EH (cell line): ENCODE data around the gene GPC6.

ENCODE experiments used
- DNase-seq: peaks from one replicate; pipeline ENCODE4 v3.0.0-alpha.2; 2015; ENCODE audit warnings: low read depth

GPC6 gene

DNA sequence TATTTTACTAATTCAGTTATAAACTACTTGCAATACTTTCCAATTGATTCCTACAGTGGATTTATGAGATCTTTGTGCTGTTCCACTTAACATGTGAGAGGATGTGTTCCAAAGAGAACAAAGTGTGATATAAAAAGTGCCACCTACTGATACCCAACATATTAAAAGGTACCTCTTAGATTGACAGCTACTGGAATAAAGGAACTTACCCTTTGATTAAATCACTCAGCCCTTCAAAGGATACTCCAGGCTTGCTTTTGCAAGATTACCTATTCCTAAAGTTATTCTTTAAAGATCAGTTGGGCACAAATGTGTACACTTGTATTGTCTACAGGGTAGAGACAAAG is 1187.0 kb downstream of the GPC6 start:
- DNase-seq, result no peak

DNA sequence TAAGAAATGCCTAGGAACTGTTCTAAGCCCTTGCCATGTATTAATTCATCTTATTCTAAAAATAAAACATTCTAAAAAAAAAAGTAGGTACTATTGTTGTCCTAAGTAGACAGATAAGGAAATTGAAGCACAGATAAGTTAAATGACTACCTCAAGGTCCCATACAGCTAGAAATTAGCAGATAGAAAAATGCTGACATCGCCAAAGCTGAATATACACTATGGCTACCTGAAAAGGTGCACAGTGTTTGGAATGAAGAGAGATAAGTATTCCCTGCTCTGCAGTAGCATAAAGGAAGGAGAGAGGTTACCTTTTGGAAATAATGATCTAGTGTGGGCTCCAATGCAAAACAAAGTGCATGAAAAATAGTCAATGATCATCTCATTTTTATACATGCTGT is 1187.5 kb downstream of the GPC6 start:
- no peak for DNase-seq

DNA sequence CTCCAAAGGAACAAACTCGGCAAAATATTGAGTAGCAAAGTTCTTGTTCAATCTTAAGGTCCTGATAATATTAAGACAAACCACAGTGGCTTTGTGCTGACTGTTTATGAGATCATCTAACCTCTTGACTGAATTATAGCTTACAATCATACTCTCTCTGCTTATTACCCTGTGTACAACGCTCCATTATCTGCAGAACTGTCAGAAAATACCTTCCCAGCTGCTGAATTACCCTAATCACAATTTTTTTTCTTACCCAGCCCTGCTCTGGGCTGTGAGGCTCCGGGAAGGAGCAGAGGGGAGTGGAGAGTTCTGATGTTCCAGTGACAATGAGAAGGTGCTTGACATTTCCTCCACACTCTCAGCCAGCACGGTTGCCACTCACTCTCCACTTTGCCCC is 1188.1 kb downstream of the GPC6 start:
- no peak for DNase-seq

DNA sequence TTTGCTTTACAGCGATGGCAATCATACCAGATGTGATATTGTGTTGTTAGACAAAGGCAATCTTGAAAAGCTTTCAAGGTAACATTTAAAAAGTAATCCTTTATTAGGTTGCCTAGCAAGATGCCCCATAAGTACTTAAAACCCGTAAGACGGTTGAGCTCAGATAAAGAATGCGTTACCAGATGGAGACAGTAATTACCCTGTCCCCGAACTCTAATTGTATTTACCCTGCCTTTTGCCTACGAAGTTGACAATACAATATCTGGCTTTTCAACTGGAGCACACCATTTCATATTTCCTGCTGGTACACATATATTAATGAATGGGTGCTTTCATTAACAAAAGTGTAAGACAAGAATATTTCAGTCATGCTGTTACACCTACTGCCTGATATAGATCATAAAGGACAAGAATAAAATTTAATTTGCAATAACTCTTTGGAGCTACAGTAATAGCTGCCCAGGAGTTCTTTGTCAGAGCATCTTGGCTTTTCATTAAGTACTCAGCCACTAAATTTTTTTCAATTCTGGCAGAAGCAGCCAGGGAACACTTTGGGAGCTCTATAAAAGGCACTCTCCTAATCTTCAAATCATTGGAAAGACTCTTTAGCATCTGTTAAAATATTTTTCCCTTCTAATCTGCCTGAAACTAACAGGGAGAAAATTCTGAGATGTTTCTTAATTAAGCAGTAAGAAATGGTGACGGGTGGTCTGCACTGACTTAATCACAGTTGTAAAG is 1189.1 kb downstream of the GPC6 start:
- DNase-seq, result no peak

DNA sequence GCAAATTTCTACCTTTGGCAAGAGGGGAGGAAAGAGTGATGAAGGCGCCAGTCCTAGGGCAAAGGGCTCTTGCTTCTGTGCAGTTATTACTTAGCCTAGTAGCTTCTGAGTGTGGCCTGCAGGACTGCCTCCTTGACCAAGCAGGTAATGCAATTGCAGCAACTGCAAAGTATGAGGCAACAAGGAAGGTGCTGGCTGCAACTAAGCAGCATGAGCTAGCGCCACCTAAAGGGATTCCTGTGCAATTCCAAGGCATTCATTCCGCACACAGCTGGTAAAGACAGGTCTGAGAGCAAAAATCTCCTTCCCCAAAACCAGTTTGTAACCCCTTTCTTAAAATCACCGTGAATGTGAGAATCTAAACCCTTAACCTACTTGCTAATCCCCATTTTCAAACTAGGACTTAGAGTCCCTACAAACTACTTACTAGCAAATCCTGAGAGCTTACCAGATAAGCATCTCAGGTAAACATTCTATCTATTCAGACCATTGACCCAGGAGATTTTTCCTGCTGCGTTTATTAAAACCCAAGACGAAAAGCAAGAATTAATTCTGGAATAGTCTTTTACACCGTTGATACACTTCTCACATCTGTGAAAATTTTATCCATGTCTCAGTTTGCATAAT is 1190.0 kb downstream of the GPC6 start:
- DNase-seq, result peak; percentile 14

DNA sequence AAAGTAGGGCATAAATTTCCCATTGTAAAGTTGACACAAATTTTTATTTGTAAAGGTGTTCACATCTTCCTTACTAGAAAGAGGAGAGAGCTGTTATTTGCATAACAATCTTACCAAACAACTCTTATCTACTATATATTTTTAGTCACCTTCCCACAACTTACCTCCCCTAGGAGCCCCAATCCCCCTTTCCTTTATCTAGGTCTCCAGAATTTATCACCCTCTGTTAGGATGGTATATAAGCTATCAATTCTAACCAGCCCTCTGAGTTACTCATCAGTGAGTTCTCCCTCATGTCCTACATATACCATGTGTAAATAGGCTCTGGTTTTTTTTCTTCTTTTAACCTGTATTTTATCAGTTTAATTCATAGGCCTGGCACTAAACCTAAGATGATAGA is 1190.7 kb downstream of the GPC6 start:
- DNase-seq, result no peak

DNA sequence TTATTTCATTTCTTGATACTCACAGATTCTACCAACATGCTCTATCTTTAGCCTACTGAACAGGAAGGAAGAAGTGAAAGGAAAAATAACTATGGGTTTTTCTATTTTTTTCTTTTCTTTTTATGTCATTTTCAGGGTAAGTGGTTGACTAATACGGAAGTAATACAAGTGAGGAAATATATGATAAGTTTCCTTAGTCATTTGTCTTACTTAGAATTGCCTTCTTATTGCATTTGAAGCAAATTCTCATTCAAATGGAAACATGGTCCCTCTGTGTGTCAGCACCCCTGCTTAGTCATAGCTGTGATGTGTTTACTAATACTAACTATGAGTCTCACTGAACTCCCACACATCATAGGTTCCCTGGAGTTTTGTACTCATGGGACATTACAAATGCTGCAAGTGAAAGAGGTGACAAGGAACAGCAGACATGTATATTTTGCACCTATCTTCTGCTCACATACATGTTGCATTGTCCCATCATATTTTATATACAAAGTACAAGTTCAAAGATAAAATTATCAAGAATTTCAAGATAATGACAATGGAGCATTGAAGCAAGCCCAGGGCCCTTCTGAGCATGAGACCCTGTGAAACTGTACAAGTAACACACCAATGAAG is 1192.8 kb downstream of the GPC6 start:
- peak; percentile 1 for DNase-seq

DNA sequence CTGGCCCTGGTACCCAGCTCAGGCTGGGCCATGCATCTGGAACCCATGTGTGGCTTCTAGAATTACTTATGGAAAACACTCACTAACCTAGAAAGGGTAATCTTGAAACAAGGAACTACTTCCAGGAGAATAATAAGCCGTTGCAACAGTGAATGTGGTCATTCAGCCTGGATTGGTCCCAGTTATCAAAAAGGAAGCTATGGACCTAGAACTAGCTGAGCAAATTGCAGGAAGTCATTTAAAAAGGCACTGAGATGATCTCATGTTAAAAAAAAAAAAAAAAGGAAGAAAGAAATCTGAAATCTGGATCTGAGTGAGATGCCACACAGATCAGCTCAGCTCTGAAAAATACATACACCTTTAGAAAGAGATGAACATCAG is 1193.3 kb downstream of the GPC6 start:
- DNase-seq, result no peak

DNA sequence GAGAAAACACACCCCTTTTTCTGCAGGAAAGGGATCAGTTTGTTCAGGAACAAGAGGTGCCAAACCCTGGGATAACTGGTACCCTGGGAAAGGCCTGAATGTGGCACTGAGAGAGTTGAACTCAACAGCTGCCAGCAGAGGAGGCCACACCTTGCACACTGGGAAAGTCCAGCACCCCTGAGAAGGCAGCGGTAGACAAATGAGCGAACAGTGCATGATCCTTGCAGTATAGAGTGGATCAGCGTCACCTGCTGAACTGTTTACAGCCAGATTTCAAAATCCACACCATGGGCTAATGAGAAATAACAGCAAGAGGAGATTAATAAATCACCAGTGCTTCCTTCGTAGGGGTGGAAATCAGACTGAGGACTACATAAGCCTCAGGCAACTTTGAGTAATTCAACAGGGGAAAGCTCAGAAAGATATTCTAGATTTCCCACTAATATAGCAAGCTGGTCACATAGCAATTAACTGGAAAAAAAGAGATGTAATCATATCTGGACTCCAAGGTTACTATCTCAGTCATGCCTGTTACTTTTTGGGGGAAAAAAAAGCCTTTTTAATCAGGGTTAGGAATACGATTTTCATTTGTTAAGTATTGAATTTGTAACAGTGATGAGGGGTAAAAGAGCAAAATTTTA is 1200.8 kb downstream of the GPC6 start:
- no peak for DNase-seq

DNA sequence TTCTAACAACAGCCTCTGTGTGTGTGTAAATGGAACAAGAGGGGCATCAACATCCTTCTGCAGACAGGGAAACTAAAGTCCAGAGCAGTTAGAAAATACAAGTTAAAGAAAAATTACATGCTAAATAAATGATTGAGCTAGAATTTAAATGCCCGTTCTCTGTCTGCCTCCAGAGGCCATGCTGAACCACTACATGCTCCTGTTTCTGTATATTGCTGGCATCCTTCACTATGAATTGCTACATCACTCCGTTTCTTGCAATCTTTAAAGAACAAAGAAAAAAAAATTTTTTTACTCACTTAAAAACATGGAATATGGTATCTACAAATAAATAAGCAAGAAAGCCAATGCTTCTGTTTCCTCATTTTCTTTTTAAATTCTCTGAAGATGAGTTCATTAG is 1205.0 kb downstream of the GPC6 start:
- no peak for DNase-seq

DNA sequence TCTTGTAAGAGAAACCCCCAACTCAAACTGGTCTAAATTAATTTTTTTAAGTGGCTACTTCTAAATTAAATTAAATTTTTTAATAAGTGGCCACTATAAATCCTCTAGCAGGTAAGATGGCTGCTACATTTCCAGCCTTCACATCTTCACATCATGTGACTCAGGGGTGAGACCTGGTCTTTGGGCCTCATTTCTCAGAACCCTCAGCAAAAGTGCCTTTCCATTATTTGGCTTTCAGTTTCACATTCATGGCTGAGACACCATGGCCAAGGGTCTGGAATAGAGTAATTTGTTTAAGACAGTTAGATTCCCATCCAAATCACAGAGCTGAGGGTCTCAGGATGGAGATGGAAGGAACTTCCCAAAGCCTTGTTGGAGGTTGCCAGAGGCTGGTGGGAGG is 1205.4 kb downstream of the GPC6 start:
- no peak for DNase-seq

DNA sequence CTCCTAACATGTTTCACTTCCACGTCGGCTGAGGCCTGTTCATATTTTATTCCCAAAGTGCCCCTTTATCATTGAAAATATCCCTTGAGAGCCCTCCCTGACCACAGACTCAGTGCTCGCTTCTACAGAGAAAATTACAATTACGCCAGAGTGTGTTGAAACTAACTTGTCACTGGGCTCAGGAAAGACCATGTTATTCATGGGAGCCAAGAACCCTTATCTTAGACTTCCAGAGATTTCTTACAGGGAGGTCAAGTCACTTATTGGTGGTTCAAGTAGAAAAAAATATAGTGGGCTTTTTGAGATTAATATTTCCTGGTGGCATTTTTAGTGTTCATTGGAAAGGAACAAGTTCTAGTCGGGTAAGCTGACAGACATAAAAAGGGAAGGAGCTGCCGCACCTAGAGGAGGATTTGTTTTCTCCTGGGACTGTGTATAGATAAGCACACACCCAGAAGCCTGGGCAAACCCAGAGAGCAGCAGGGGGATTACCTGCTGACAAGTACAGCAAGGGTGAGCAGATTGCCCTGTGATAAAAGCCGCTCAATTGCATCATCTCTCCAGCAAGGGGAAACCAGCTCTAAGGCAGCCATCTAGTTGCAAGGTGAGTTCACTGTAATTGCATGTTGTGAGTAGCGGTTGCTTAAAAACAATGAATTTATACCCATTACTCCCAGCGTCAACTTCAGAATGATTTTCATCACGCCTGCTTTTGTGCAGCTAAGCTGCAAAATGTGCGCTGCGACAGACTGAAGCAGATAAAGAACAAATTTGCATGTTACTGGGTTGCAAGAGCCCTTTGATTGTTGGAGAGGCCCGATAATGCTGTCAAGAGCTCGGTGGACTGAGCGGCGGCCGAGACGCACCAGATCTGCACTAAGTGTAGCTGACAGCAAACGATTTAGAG is 1206.7 kb downstream of the GPC6 start:
- DNase-seq, result no peak

DNA sequence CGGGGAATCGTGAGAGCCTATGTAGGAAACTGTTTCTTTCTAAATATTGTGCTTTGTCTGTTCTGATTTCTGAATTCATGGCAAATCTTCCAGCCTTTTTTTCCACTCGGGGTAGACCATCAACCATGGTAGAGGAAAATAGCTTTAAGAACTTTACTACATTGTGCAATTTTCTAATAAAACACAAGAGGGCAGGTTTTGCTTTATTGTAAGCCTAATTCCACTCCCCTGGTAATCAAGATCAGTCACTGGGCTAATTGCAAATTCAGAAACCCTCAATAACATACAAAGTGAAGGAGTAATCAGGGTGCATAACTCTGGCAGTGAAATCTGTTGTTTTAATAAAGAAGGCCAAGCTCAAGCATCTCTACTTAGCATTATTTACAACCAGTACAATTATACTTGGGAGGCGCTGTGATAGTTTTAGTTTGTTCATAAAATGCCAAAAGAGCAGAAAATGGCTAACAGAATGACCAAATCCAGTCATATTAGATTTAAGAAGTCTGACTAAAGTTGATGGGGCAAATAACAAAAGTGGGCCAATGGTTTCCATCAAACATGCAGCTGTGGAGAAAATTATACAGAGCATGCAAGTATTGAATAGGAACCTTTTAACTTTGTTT is 1209.1 kb downstream of the GPC6 start:
- DNase-seq, result peak; percentile 51

DNA sequence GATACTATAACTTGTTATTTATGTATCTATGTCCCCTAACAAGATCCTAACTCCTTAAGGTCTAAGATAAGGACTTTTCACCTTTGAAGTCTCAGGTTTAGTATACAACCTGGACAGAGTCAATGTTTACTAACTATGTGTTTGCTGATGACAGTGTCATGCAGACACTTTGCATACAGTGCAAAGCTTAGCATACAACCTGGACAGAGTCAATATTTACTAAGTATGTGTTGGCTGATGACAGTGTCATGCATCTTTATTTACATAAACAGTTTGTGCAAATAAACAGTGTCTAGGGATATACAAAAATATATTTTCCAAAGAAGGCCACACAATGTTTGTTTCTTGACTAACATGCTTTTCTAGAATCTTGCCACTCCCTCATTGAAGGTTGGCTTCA is 1218.2 kb downstream of the GPC6 start:
- no peak for DNase-seq

DNA sequence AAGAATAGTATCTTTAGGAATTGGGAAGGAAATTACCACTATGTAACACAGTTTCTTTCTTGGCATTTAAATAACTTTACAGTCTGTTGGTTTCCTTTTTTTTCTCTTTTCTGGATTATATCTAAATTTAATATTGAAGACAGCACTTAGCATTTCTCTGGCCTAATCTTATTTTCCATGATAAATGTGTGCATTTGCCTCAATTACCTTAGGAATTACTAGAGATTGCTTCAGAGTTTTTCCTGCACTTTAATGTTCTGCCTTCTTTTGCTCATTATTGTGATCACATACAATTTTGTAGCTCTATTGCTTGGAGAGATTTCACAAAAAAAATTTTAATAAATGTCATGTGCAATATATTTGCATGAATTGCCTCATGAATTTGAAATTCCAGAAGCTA is 1227.7 kb downstream of the GPC6 start:
- no peak for DNase-seq

DNA sequence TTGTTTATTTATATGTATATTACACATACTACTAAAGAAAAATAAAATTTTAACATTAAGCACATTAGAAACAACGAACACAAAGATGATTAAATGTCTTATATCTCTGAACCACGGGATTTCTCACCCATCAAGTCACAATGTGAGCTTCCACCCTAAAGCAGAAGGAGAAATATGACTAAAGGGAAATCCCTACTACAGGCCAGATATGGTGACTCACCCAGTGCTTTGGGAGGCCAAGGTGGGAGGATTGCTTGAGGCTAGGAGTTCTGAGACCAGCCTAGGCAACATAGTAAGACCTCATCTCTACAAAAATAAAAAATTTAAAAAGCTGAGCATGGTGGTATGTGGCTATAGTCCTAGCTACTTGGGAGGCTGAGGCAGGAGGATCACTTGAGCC is 1228.3 kb downstream of the GPC6 start:
- peak; percentile 1 for DNase-seq

DNA sequence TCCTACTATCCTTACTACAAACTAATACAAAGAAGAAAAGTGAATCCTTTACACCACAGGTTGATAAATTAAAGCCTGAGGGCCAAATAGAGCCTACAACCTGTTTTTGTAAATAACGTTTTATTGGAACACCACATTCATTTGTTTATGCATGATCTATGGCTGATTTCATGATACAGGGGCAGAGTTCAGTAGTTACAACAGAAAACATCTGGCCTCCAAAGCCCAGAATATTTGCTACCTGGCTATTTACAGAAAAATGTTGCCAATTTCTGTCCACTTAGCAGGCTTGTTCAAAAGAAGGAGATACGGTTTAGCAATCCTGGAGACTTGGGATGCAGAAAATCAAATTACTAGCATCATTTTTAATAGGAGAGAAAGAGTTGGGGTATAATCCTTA is 1228.8 kb downstream of the GPC6 start:
- no peak for DNase-seq
